Loucy (cell line): ENCODE measurements around the gene HEPN1.

Experiments used
- H2AFZ ChIP-seq: fragments of 200-600 bp; sonication (generic); 2 replicates; pipeline ENCODE4 v1.6.0; 2016; ENCODE audit warnings: antibody characterized with exemption, mild to moderate bottlenecking, low read length, moderate library complexity
- H3F3A ChIP-seq: fragments of 200-600 bp; 2 replicates; pipeline ENCODE4 v1.6.0; 2016; ENCODE audit warnings: antibody characterized with exemption, low read depth, mild to moderate bottlenecking
- H3K27me3 ChIP-seq: fragments of 200-600 bp; sonication (generic); 2 replicates; pipeline ENCODE4 v1.6.1; 2014; ENCODE audit warnings: low read length, mild to moderate bottlenecking; ENCODE audit not compliant: insufficient read depth, poor library complexity, severe bottlenecking
- H3K36me3 ChIP-seq: fragments of 200-600 bp; sonication (generic); 2 replicates; pipeline ENCODE4 v1.6.1; 2016; ENCODE audit warnings: low read length; ENCODE audit not compliant: insufficient read depth
- H3K4me1 ChIP-seq: fragments of 200-600 bp; sonication (generic); 2 replicates; pipeline ENCODE4 v1.5.1; 2014; ENCODE audit warnings: low read length, mild to moderate bottlenecking; ENCODE audit not compliant: insufficient read depth, poor library complexity, severe bottlenecking
- H3K4me2 ChIP-seq: fragments of 200-600 bp; sonication (generic); 2 replicates; pipeline ENCODE4 v1.6.0; 2014; ENCODE audit warnings: antibody characterized with exemption, low read length, low read depth, mild to moderate bottlenecking; ENCODE audit not compliant: poor library complexity, severe bottlenecking
- H3K4me3 ChIP-seq: fragments of 200-600 bp; sonication (generic); 2 replicates; pipeline ENCODE4 v1.5.1; 2014; ENCODE audit warnings: low read length, mild to moderate bottlenecking, mixed read lengths; ENCODE audit not compliant: poor library complexity, severe bottlenecking
- H3K79me2 ChIP-seq: fragments of 200-600 bp; sonication (generic); 2 replicates; pipeline ENCODE4 v1.6.1; 2014; ENCODE audit warnings: low read length; ENCODE audit not compliant: insufficient read depth
- H3K9ac ChIP-seq: fragments of 200-600 bp; sonication (generic); 2 replicates; pipeline ENCODE4 v1.6.0; 2014; ENCODE audit warnings: mild to moderate bottlenecking, low read depth, low read length, moderate library complexity; ENCODE audit not compliant: poor library complexity, severe bottlenecking
- H3K9me2 ChIP-seq: fragments of 200-600 bp; sonication (generic); replicated peaks from 2 replicates; pipeline ENCODE4 v1.6.1; 2016; ENCODE audit warnings: low read depth, low read length, mixed read lengths
- H3K9me3 ChIP-seq: fragments of 200-600 bp; sonication (generic); 2 replicates; pipeline ENCODE4 v1.6.1; 2014; ENCODE audit warnings: mild to moderate bottlenecking, antibody characterized with exemption, low read length, low read depth; ENCODE audit not compliant: insufficient read depth
- H4K20me1 ChIP-seq: fragments of 200-600 bp; sonication (generic); 2 replicates; pipeline ENCODE4 v1.6.0; 2014; ENCODE audit warnings: antibody characterized with exemption, low read length, mild to moderate bottlenecking; ENCODE audit not compliant: insufficient read depth, poor library complexity, severe bottlenecking
- EZH2phosphoT487 ChIP-seq: fragments of 200-600 bp; IDR thresholded peaks from 2 replicates; pipeline ENCODE4 v1.6.1; 2018; ENCODE audit warnings: antibody characterized with exemption, mild to moderate bottlenecking, moderate library complexity, borderline replicate concordance
- TF ChIP-seq, protein P1 (sequence below): fragments of 200-600 bp; sonication (generic); conservative IDR thresholded peaks from 2 replicates; pipeline ENCODE4 v1.5.1; 2014; ENCODE audit warnings: mild to moderate bottlenecking, antibody characterized with exemption, low read length

The HEPN1 gene

DNA sequence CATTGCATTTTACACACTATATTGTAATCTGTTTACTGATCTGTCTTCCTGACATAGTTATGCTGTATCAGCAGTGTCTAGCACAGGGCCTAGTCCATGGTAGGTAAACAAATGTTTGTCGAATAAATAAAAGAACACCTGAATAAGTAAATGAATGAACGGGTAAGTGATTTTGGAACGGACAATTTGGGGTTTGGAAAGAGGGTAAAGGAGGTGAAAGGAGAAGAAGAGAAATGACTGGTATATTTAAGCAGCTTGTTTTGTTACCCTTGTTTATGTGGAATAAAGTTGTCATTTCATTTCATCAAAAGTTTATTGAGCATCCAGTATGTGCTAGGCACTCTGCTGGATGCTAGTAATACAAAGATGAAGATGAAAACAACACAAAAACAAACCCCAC is at the start of gene HEPN1:
TSS of gene HEPN1 (plus strand) at position 301 of the 400 bp plus-strand sequence.
- Histone ChIP-seq H2AFZ (no peak within 1 kb of the TSS), H4K20me1 (no peaks in the 10 kb centered on the region), H3K4me3 (no peak within 1 kb of the TSS), H3K4me2 (no peak within 1 kb of the TSS), H3K9ac (no peak within 1 kb of the TSS), H3K36me3 (no peaks in the 10 kb centered on the region), H3K4me1 (peaks cover 15% of the 10 kb centered on the region), H3K27me3 (no peaks in the 10 kb centered on the region), H3F3A (no peaks in the 10 kb centered on the region), H3K79me2 (no peaks in the 10 kb centered on the region), H3K9me3 (no peaks in the 10 kb centered on the region), H3K9me2 (no peaks in the 10 kb centered on the region)
- TF ChIP-seq, protein P1, sequence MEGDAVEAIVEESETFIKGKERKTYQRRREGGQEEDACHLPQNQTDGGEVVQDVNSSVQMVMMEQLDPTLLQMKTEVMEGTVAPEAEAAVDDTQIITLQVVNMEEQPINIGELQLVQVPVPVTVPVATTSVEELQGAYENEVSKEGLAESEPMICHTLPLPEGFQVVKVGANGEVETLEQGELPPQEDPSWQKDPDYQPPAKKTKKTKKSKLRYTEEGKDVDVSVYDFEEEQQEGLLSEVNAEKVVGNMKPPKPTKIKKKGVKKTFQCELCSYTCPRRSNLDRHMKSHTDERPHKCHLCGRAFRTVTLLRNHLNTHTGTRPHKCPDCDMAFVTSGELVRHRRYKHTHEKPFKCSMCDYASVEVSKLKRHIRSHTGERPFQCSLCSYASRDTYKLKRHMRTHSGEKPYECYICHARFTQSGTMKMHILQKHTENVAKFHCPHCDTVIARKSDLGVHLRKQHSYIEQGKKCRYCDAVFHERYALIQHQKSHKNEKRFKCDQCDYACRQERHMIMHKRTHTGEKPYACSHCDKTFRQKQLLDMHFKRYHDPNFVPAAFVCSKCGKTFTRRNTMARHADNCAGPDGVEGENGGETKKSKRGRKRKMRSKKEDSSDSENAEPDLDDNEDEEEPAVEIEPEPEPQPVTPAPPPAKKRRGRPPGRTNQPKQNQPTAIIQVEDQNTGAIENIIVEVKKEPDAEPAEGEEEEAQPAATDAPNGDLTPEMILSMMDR, result no peak
- TF ChIP-seq EZH2phosphoT487, result no peak

GRCh38 chr11:124869331-124869730 is 49.7 kb upstream of the HEPN1 start:
- H3K4me1 ChIP-seq, result peaks cover 6% of the 10 kb centered on the region
- H4K20me1 ChIP-seq, result no peaks in the 10 kb centered on the region
- H3K27me3 ChIP-seq, result no peaks in the 10 kb centered on the region
- H3K79me2 ChIP-seq, result no peaks in the 10 kb centered on the region
- H3K9me3 ChIP-seq, result no peaks in the 10 kb centered on the region
- no peaks in the 10 kb centered on the region for H3K9me2 ChIP-seq
- H3F3A ChIP-seq, result no peaks in the 10 kb centered on the region
- no peak overlapping the region for H3K9ac ChIP-seq
- TF ChIP-seq EZH2phosphoT487, result no peak
- TF ChIP-seq, protein P1, result no peak
- H3K4me2 ChIP-seq, result no peak overlapping the region
- no peak overlapping the region for H2AFZ ChIP-seq
- H3K4me3 ChIP-seq, result no peak overlapping the region
- no peaks in the 10 kb centered on the region for H3K36me3 ChIP-seq

DNA sequence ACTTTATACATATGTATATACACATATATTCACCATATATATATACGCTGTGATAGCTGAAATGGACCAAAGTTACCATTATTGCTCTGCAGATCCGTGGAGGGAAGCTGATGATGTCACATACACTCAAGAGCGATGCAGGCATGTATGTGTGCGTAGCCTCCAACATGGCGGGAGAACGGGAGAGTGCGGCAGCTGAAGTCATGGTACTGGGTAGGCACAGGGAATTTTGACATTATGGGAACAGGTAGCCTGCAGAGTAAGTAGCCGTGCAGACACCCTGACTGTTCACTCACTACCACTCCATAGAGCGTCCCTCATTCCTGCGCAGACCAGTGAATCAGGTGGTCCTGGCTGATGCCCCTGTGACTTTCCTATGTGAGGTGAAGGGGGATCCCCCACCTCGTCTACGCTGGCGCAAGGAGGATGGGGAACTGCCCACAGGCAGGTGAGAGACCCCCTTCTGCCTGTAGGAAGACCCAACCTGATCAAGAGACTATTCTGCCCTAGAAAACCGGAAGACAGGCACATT is 49.1 kb upstream of the HEPN1 start:
- no peak overlapping the region for H2AFZ ChIP-seq
- H3K79me2 ChIP-seq, result no peaks in the 10 kb centered on the region
- H3K9ac ChIP-seq, result no peak overlapping the region
- H3K9me3 ChIP-seq, result no peaks in the 10 kb centered on the region
- H3K4me2 ChIP-seq, result no peak overlapping the region
- H3K9me2 ChIP-seq, result no peaks in the 10 kb centered on the region
- no peak overlapping the region for H3K4me3 ChIP-seq
- no peaks in the 10 kb centered on the region for H3F3A ChIP-seq
- H3K27me3 ChIP-seq, result no peaks in the 10 kb centered on the region
- H3K4me1 ChIP-seq, result peaks cover 6% of the 10 kb centered on the region
- no peaks in the 10 kb centered on the region for H4K20me1 ChIP-seq
- no peaks in the 10 kb centered on the region for H3K36me3 ChIP-seq
- TF ChIP-seq, protein P1, result no peak
- no peak for TF ChIP-seq EZH2phosphoT487
